NT2/D1 (cell line): Measurements from ENCODE around the gene EFS.
"Not testable (repeated sequence)": the region's sequence is repeated elsewhere in the genome, so short reads cannot be mapped to it uniquely, and the experiment has no call there.

Source experiments
- DNase-seq: peaks from one replicate; pipeline ENCODE4 v3.0.0-alpha.2; 2011; ENCODE audit warnings: low read depth, low spot score
- H3K27me3 ChIP-seq: 2 replicates; pipeline ENCODE4 v1.6.0; 2011; ENCODE audit warnings: mild to moderate bottlenecking; ENCODE audit not compliant: insufficient read length, insufficient read depth
- H3K36me3 ChIP-seq: 2 replicates; pipeline ENCODE4 v1.6.1; 2011; ENCODE audit warnings: mild to moderate bottlenecking, low read length, mixed read lengths; ENCODE audit not compliant: insufficient read depth, insufficient read length
- H3K4me1 ChIP-seq: 2 replicates; pipeline ENCODE4 v1.5.1; 2011; ENCODE audit not compliant: insufficient read depth, insufficient read length
- H3K4me3 ChIP-seq: 2 replicates; pipeline ENCODE4 v1.5.1; 2011; ENCODE audit warnings: low read depth; ENCODE audit not compliant: insufficient read length
- H3K9ac ChIP-seq: 2 replicates; pipeline ENCODE4 v1.6.0; 2011; ENCODE audit warnings: low read depth; ENCODE audit not compliant: insufficient read length
- H3K9me3 ChIP-seq: 2 replicates; pipeline ENCODE4 v1.5.1; 2011; ENCODE audit warnings: mild to moderate bottlenecking, low read length; ENCODE audit not compliant: insufficient read depth
- SUZ12 ChIP-seq: IDR thresholded peaks from 2 replicates; pipeline ENCODE4 v1.6.1; 2011; ENCODE audit not compliant: insufficient read length, insufficient read depth; ENCODE audit errors: extremely low read depth
- YY1 ChIP-seq: IDR thresholded peaks from 2 replicates; pipeline ENCODE4 v1.6.1; 2011; ENCODE audit not compliant: insufficient read length, insufficient read depth
- ZNF274 ChIP-seq: IDR thresholded peaks from 2 replicates; pipeline ENCODE4 v1.6.1; 2011; ENCODE audit warnings: mild to moderate bottlenecking, low read depth, low read length

Gene EFS

GRCh38 chr14:23386999-23387398, 22.0 kb upstream of the EFS start:
- Histone ChIP-seq H3K9ac (no peak overlapping the region), H3K27me3 (no peaks in the 10 kb centered on the region), H3K4me3 (no peak overlapping the region), H3K4me1 (peaks cover 12% of the 10 kb centered on the region), H3K36me3 (peaks cover 13% of the 10 kb centered on the region), H3K9me3 (no peaks in the 10 kb centered on the region)
- no peak for TF ChIP-seq YY1
- TF ChIP-seq ZNF274 = no peak
- no peak for DNase-seq

DNA sequence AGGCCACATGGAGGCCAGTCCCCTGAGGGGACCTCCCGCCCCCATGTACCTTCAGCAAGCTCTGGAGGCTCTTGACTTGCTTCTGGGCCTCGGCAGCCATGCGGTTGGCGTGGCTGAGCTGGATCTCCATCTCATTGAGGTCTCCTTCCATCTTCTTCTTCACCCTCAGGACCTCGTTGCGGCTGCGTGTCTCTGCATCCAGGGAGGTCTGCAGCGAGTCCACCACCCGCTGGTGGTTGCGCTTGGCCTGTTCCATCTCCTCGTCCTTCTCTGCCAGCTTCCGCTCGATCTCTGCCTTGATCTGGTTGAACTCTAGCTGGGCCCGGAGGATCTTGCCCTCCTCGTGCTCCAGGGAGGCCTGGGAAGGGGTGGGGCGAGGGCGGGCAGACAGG, 21.3 kb upstream of the EFS start:
- H3K27me3 ChIP-seq, DNase-seq, H3K9me3 ChIP-seq, H3K4me3 ChIP-seq, H3K9ac ChIP-seq: not testable (repeated sequence)
- Histone ChIP-seq H3K36me3 (peaks cover 17% of the 10 kb centered on the region), H3K4me1 (peaks cover 12% of the 10 kb centered on the region)

DNA sequence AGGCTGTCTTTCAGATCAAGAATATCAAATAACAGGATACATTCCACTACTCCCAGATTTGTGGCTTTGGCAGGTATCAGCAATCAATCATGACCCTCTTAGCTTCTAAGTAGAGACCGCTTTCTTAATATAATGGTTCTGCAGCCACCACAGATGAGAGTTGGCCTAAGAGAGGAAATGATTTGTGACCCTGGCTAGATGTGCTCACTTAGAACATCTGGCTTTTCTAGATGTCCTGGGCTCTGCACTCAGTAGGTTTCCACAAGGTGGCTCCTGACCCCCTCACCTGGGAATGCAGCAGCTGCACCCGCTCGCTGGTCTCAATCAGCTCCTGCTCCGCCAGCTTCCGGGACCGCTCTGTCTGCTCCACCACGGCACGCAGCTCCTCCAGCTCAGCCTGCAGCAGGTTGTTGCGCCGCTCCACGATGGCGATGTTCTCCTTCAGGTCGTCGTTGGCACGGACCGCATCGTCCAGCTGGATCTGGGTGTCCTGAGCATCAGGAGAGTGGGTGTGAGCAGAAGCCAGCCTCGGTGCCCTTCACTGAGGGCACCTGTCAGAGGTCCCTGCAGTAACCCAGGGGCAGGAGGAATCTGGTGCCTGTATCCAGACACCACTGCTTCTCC, 20.8 kb upstream of the EFS start:
- Histone ChIP-seq H3K27me3 (no peaks in the 10 kb centered on the region), H3K4me1 (peaks cover 12% of the 10 kb centered on the region), H3K36me3 (peaks cover 20% of the 10 kb centered on the region), H3K9me3 (no peaks in the 10 kb centered on the region), H3K4me3 (no peak overlapping the region), H3K9ac (no peak overlapping the region)
- no peak for TF ChIP-seq SUZ12
- DNase-seq = no peak

DNA sequence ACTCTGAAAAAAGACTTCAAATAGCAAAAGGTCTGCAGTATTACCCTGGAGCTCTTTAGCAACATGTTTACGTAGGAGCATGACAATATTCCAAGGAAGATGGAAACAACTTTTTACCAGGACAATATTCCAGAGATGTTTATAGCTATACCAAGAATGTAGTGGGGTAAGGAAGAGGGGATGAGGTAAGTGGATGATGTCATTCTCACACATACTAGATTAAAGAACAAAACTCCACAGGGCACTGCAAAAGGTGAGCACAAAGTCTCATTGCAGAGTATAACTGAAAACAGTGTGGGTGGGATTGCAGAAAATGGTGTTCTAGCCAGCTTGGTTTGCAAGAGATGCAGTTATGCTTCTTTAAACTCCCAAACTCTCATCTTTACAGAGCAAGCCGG, 20.3 kb upstream of the EFS start:
- TF ChIP-seq ZNF274 (no peak), SUZ12 (no peak), YY1 (no peak)
- peaks cover 20% of the 10 kb centered on the region for H3K36me3 ChIP-seq
- no peak overlapping the region for H3K4me3 ChIP-seq
- no peaks in the 10 kb centered on the region for H3K9me3 ChIP-seq
- DNase-seq = no peak
- H3K27me3 ChIP-seq = no peaks in the 10 kb centered on the region
- H3K4me1 ChIP-seq = peaks cover 12% of the 10 kb centered on the region
- no peak overlapping the region for H3K9ac ChIP-seq

GRCh38 chr14:23384364-23385080, 19.6 kb upstream of the EFS start:
- Histone ChIP-seq H3K27me3 (no peaks in the 10 kb centered on the region), H3K4me3 (no peak overlapping the region), H3K9ac (no peak overlapping the region), H3K4me1 (peaks cover 13% of the 10 kb centered on the region), H3K36me3 (peaks cover 20% of the 10 kb centered on the region), H3K9me3 (no peaks in the 10 kb centered on the region)
- no peak for TF ChIP-seq YY1
- TF ChIP-seq ZNF274 = no peak
- TF ChIP-seq SUZ12 = no peak
- DNase-seq = no peak

- no peak for DNase-seq
- H3K27me3 ChIP-seq = peaks cover 9% of the 10 kb centered on the region
- peaks cover 20% of the 10 kb centered on the region for H3K36me3 ChIP-seq
- no peaks in the 10 kb centered on the region for H3K9me3 ChIP-seq
- H3K4me1 ChIP-seq = peaks cover 5% of the 10 kb centered on the region
- H3K9ac ChIP-seq = no peak overlapping the region
- TF ChIP-seq YY1 (no peak), SUZ12 (no peak), ZNF274 (no peak)
- H3K4me3 ChIP-seq = no peak overlapping the region
These were observed 17.9 kb upstream of the EFS start for GRCh38 chr14:23382731-23383440.

GRCh38 chr14:23382276-23382675, 17.3 kb upstream of the EFS start:
- Histone ChIP-seq H3K27me3 (peaks cover 14% of the 10 kb centered on the region), H3K4me1 (peaks cover 7% of the 10 kb centered on the region), H3K9ac (no peak overlapping the region), H3K4me3 (no peak overlapping the region), H3K36me3 (peaks cover 20% of the 10 kb centered on the region), H3K9me3 (no peaks in the 10 kb centered on the region)
- no peak for TF ChIP-seq YY1
- no peak for TF ChIP-seq ZNF274
- no peak for TF ChIP-seq SUZ12
- no peak for DNase-seq
